H1 (cell line): ENCODE data around the gene POLR2F.

Source experiments
- POLR2A ChIP-seq, 2 experiments: IDR thresholded peaks; 1 replicate in 1 of 2; 2 replicates in 1 of 2; pipeline ENCODE4 v1.6.1; 2011; ENCODE audit warnings: low read depth in 2 of 2, low read length in 2 of 2, mild to moderate bottlenecking in 2 of 2; ENCODE audit errors: control extremely low read depth in 1 of 2
- RAD21 ChIP-seq, 2 experiments: IDR thresholded peaks in 1 of 2; conservative IDR thresholded peaks in 1 of 2; 2 replicates each; pipeline ENCODE4 v1.6.1; 2011; ENCODE audit warnings: low read depth in 2 of 2, low read length in 2 of 2, improper control_type of control experiment in 1 of 2, inconsistent platforms in 1 of 2, mild to moderate bottlenecking in 1 of 2, moderate library complexity in 1 of 2
- TF ChIP-seq, protein P1 (sequence below), 3 experiments: IDR thresholded peaks; 1 replicate in 2 of 3; 2 replicates in 1 of 3; pipeline versions ENCODE4 v1.5.1 to v1.6.1; 2011; ENCODE audit warnings: low read length in 3 of 3, mild to moderate bottlenecking in 3 of 3, inconsistent platforms in 2 of 3, low read depth in 1 of 3, moderate library complexity in 1 of 3; ENCODE audit not compliant: insufficient read depth in 1 of 3; ENCODE audit errors: control extremely low read depth in 1 of 3
- TF ChIP-seq, protein P2 (sequence below): IDR thresholded peaks from 2 replicates; pipeline ENCODE4 v1.6.1; 2011; ENCODE audit warnings: low read length, improper control_type of control experiment

DNA sequence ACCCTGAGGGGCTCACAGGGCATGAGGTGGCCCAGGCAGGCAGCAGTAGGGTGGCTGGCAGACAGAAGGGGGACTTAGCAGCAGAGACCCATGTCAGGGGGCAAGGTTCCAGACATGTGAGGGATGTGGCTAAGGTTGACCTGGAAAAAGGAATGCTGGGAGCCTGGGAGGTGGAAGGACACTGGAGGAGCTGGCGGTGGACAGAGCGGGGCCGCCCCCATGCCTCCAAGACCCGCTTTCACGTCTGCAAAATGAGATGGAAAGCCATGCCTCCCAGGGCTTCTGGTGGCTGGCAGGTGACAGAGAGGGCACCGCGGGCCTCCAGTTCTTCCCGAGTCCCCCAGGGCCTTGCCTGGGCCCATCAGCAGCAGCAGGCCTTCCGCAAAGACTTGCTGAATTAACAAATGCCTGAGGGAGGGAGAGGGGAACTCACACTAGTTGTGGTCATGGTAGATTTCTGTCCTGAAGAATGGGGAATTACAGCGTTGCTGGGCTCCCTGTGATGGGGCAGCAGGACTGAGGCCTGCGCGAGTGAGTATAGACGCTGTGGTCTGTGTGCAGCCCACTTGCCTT is 53.9 kb downstream of the POLR2F start:
- TF ChIP-seq POLR2A (IDR thresholded peaks at IDR 0.05; ENCODE audit: control extremely low read depth in 1 of 2, low read depth in 2 of 2, low read length in 2 of 2) (no peak), RAD21 (IDR thresholded peaks at IDR 0.05 in 1 of 2, conservative IDR thresholded peaks at IDR 0.05 in 1 of 2; ENCODE audit: low read depth in 2 of 2, low read length in 2 of 2) (no peak)
- TF ChIP-seq, protein P1, sequence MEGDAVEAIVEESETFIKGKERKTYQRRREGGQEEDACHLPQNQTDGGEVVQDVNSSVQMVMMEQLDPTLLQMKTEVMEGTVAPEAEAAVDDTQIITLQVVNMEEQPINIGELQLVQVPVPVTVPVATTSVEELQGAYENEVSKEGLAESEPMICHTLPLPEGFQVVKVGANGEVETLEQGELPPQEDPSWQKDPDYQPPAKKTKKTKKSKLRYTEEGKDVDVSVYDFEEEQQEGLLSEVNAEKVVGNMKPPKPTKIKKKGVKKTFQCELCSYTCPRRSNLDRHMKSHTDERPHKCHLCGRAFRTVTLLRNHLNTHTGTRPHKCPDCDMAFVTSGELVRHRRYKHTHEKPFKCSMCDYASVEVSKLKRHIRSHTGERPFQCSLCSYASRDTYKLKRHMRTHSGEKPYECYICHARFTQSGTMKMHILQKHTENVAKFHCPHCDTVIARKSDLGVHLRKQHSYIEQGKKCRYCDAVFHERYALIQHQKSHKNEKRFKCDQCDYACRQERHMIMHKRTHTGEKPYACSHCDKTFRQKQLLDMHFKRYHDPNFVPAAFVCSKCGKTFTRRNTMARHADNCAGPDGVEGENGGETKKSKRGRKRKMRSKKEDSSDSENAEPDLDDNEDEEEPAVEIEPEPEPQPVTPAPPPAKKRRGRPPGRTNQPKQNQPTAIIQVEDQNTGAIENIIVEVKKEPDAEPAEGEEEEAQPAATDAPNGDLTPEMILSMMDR (IDR thresholded peaks at IDR 0.05; ENCODE audit: control extremely low read depth in 1 of 3, insufficient read depth in 1 of 3, low read depth in 1 of 3, low read length in 3 of 3) = no peak
- TF ChIP-seq, protein P2, sequence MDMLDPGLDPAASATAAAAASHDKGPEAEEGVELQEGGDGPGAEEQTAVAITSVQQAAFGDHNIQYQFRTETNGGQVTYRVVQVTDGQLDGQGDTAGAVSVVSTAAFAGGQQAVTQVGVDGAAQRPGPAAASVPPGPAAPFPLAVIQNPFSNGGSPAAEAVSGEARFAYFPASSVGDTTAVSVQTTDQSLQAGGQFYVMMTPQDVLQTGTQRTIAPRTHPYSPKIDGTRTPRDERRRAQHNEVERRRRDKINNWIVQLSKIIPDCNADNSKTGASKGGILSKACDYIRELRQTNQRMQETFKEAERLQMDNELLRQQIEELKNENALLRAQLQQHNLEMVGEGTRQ = no peak
